Measurements from ENCODE around the gene RNF208.

The RNF208 gene

DNA sequence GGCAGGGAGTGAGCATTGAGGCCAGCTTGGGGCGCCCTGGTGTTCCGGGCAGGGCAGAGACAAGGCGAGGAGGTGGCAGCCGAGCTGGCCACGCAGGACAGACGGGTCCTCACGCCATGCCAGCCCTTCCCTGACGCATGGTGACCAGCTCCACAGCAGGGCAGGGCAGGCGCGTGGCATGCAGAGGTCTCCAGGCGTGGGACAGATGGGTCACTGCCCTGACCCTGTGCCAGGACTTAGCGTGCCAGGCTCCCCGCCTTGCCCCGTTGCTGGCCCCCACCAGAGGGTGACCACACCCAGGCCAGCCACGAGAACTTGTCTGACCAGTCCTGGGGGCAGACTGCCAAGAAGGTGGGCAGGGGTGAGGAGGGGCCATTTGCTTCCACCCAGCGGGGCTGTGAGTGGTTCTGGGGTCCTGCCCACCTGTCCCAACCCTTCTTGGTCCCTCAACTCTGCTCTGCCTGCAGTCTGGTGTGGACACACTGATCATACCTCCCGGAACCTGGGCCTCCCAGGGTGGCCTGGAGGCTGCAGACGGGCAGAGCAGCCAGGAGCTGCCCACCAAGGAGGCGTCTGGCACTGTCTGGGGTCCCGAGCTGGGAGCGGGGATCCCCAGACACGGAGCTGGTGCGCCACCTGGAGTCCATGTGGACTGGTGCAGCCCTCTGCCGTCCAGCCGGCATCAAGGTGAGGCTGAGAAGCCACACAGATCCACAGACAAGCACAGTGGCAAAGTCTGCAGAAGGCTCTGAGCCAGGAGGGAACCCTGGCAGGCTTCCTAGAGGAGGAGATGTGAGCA is 5.2 kb upstream of the RNF208 start, which contains the start of gene RNF224:
Gene RNF224 (plus strand): TSS at position 449 of the 799 bp plus-strand sequence. CDS start 834 bp downstream, outside the sequence.
- TF ChIP-seq ZFX (IDR thresholded peaks at IDR 0.05; ENCODE audit: borderline replicate concordance), result no peak
- TF ChIP-seq, protein P1, sequence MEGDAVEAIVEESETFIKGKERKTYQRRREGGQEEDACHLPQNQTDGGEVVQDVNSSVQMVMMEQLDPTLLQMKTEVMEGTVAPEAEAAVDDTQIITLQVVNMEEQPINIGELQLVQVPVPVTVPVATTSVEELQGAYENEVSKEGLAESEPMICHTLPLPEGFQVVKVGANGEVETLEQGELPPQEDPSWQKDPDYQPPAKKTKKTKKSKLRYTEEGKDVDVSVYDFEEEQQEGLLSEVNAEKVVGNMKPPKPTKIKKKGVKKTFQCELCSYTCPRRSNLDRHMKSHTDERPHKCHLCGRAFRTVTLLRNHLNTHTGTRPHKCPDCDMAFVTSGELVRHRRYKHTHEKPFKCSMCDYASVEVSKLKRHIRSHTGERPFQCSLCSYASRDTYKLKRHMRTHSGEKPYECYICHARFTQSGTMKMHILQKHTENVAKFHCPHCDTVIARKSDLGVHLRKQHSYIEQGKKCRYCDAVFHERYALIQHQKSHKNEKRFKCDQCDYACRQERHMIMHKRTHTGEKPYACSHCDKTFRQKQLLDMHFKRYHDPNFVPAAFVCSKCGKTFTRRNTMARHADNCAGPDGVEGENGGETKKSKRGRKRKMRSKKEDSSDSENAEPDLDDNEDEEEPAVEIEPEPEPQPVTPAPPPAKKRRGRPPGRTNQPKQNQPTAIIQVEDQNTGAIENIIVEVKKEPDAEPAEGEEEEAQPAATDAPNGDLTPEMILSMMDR (IDR thresholded peaks at IDR 0.05), result peak; percentile 87
- H3K27ac ChIP-seq, result peak within 1 kb of the TSS; percentile 97

DNA sequence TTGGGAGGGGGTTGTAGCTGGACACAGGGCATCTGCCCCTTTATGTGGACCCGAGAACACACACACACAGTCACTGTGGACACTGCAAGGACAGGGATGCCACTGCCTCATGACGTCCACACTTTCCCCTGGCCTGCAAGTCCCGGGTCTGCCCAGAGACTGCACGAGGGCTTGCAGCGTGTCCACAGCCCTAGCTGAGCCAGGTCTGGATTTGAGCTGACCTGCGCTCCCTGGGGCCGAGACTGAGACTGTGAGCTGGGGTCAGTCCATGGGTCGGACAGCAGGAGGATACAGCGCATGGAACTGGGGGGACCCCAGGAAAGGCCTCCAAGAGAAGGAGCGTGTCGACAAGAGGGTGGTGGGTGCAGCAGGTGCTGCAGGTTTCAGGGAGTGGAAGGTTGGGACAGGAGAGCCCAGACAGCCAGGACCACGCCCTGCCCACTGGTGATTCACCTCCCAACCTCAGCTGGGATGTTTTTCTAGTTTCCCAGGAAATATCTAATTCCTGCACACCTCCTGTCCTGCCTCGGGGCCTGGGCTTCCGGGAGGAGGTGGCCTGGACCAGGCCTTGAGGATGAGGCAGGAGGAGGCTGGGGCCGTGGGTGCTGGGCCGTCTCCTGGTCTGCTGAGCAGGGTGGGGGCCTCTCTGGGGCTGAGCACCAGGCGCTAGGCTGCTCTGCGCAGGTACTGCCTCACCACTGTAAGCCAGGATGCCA is 4.5 kb upstream of the RNF208 start:
- TF ChIP-seq, protein P1 (IDR thresholded peaks at IDR 0.05), result no peak
- TF ChIP-seq ZFX (IDR thresholded peaks at IDR 0.05; ENCODE audit: borderline replicate concordance), result no peak
- peak overlapping the region; percentile 97 for H3K27ac ChIP-seq

DNA sequence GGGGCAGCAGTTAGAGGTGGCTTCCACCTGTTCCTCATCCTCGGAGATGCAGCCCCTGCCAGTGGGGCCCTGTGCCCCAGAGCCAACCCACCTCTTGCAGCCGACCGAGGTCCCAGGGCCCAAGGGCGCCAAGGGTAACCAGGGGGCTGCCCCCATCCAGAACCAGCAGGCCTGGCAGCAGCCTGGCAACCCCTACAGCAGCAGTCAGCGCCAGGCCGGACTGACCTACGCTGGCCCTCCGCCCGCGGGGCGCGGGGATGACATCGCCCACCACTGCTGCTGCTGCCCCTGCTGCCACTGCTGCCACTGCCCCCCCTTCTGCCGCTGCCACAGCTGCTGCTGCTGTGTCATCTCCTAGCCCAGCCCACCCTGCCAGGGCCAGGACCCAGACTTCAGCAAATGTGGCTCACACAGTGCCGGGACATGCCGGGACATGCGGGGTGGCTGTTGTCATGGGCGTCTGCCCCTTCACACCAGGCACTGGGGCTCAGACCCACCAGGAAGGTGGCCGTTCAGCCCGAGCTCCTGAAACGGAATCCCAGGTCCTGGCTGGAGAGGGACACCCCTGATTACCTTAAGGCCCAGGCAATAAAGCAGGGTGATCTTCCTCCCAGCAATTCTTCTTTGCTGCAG is 3.8 kb upstream of the RNF208 start:
- TF ChIP-seq, protein P1 (IDR thresholded peaks at IDR 0.05), result no peak
- TF ChIP-seq ZFX (IDR thresholded peaks at IDR 0.05; ENCODE audit: borderline replicate concordance), result no peak
- peak overlapping the region; percentile 97 for H3K27ac ChIP-seq

DNA sequence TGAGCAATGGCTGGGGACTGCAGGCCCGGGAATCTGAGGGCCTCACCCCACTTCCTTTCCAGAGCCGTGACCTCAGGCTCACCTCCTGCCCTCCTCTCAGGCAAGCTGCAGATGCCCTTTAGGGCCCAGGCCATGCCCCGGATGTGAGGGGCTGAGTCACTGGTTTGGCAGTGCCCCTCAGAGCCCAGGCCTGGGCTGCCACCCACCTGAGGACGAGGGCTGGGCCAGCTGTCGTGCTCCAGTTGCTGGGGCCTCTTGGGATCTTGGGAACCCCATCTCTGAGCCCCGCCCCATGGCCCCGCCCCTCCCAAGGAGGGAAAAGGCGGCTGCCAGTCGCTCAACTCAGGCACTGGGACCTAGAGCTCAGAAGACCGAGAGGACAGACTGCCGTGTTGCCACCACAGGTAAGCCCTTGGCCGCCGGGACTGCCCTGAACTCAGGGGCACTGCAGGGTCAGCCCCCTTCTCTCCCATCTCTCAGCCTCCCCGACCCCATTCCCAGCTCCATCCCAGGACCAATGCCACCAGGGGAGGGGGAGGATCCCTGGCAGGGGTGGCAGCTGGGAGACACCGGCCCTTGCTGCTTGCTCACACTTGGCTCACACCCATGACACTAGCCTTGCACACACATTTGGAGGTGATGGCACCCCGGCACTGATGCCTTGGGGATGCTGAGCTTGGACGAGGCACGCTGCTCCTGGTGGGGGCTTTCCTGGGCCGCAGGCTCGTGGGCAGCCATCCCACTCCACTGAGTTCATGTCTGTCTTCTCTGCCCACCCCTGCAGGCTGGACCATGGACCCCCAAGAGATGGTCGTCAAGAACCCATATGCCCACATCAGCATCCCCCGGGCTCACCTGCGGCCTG is 3.0 kb upstream of the RNF208 start, which contains the start of gene CYSRT1:
Gene CYSRT1 (plus strand): TSS at position 345 of the 865 bp plus-strand sequence. CDS start 448 bp downstream, at position 793.
- TF ChIP-seq, protein P1 (IDR thresholded peaks at IDR 0.05), result no peak
- no peak for TF ChIP-seq ZFX (IDR thresholded peaks at IDR 0.05; ENCODE audit: borderline replicate concordance)
- H3K27ac ChIP-seq, result peak within 1 kb of the TSS; percentile 97

DNA sequence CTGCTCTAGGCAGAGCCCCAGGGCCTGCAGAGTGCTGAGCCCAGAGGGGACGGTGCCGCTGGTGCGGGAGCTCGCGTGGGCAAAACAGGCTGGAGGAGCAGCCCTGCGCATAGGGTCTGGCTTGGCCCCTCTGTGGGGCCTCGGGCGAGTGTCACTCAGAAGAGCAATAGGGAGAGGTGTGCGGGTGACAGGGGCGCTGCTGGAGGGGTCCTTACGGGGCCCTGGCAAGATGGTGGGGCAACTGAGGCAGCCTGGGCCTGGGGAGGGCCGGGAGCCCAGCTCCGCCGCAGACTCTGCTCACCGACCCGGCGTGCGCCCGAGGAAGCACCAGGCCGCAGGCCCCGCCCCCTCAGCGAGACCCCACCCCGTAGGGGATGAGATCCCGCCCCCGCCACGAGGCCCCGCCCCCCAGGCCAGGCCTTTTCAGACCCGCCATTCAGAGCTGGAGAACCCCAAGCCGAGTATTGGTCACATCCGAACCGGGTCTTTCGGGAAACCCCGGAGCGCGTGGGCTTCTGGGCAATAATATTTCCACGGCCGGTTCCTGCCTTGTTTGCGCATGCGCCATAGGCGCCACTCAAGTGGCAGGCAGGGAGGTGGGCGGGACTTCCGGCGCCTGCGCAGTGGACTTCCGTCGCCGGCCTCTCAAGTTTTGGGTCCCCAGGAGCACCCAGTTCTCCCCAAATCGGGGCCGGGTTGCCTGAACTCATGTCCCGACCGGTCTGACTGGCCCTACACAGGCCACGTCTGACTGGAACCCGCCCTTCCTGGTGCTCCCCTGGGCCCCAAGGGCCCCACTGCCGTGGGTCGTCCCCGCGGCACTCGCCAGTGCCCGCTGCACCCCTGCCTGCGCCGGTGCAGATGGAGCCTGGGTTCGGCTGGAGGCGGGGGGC is 1.3 kb upstream of the RNF208 start:
- peak overlapping the region; percentile 97 for H3K27ac ChIP-seq
- TF ChIP-seq ZFX (IDR thresholded peaks at IDR 0.05; ENCODE audit: borderline replicate concordance), result no peak
- TF ChIP-seq, protein P1 (IDR thresholded peaks at IDR 0.05), result no peak

All from 22Rv1 (cell line).